ENCODE data around the gene PADI6. TPM values are rescaled to one million over a fixed set of nuclear protein-coding genes. Genes with fewer than 3 reads are reported as not detected.
A peak's percentile ranks its signal among the peaks of the same experiment; 100 is the strongest.

Gene PADI6
- total and polyA plus RNA-seq, 9 of the 15 experiments (the other 6 are each of a cell fraction or from before 2014, with no cell fraction given), result not detected

DNA sequence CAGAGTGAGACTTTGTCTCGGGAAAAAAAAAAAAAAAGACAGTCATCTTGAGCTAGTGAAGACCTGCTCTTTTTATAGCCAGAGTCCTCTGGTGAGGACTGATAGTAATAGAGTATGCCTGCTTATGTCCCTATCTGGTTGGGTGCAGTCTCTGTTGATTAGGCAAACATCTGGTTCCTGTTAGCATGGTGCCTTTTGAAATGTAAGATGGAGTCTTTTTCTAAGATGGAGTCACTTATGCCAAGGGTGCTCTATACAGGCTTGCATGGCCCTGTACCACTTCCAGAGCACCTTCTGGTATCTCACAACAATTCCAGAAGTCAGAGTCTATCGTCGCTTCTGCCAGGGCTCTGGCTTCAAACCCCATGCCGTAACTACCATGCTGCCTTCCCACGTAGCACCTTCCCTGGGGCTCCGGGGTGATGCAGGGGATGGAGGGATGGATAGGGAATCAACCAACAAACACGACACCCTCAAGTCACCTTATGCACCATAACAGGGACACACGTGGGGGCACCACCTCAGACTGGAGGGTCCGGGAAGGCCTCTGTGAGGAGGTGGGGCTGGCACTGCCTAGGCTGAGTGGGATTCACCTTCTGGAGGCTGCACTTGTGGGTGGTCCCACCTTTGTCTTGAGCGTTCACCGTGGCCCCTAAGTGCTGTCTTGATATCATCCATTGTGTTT is 11.6 kb upstream of the PADI6 start (continued):
- TF ChIP-seq, protein P1, sequence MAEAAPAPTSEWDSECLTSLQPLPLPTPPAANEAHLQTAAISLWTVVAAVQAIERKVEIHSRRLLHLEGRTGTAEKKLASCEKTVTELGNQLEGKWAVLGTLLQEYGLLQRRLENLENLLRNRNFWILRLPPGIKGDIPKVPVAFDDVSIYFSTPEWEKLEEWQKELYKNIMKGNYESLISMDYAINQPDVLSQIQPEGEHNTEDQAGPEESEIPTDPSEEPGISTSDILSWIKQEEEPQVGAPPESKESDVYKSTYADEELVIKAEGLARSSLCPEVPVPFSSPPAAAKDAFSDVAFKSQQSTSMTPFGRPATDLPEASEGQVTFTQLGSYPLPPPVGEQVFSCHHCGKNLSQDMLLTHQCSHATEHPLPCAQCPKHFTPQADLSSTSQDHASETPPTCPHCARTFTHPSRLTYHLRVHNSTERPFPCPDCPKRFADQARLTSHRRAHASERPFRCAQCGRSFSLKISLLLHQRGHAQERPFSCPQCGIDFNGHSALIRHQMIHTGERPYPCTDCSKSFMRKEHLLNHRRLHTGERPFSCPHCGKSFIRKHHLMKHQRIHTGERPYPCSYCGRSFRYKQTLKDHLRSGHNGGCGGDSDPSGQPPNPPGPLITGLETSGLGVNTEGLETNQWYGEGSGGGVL (CRISPR knock-in tag; IDR thresholded peaks at IDR 0.05), result peak; percentile 97
- peak in 1 of 2 experiments; percentile 100; a peak in 2 of 4 replicates for TF ChIP-seq TEAD1 (CRISPR knock-in tag; IDR thresholded peaks at IDR 0.05)
- peak; percentile 64; the same call in 1 of the 2 replicates for TF ChIP-seq MTA1 (IDR thresholded peaks at IDR 0.05; ENCODE audit: borderline replicate concordance)
- TF ChIP-seq ZNF134 (CRISPR knock-in tag; conservative IDR thresholded peaks at IDR 0.05), result peak; percentile 94
- TF ChIP-seq CBFA2T3 (IDR thresholded peaks at IDR 0.05), result peak; percentile 97
- TF ChIP-seq SMARCA5 (IDR thresholded peaks at IDR 0.05), result no peak
- TF ChIP-seq SMAD2 (IDR thresholded peaks at IDR 0.05; ENCODE audit: low read depth, low read length), result no peak
- TF ChIP-seq MED1 (CRISPR knock-in tag; IDR thresholded peaks at IDR 0.05; ENCODE audit: borderline replicate concordance), result no peak
- no peak for TF ChIP-seq GABPB1 (CRISPR knock-in tag; IDR thresholded peaks at IDR 0.05)
- TF ChIP-seq ZNF212 (CRISPR knock-in tag; IDR thresholded peaks at IDR 0.05), result peak; percentile 97
- no peak for TF ChIP-seq RCOR1 (IDR thresholded peaks at IDR 0.05; ENCODE audit: borderline replicate concordance in 1 of 2, low read depth in 2 of 2, low read length in 2 of 2)
- TF ChIP-seq TCF15 (CRISPR knock-in tag; IDR thresholded peaks at IDR 0.05), result peak; percentile 99
- TF ChIP-seq XRCC5 (IDR thresholded peaks at IDR 0.05; ENCODE audit: low read depth, low read length), result no peak
- no peak for TF ChIP-seq ARID3A (IDR thresholded peaks at IDR 0.05; ENCODE audit: borderline replicate concordance, low read depth, low read length)
- TF ChIP-seq, protein P2, sequence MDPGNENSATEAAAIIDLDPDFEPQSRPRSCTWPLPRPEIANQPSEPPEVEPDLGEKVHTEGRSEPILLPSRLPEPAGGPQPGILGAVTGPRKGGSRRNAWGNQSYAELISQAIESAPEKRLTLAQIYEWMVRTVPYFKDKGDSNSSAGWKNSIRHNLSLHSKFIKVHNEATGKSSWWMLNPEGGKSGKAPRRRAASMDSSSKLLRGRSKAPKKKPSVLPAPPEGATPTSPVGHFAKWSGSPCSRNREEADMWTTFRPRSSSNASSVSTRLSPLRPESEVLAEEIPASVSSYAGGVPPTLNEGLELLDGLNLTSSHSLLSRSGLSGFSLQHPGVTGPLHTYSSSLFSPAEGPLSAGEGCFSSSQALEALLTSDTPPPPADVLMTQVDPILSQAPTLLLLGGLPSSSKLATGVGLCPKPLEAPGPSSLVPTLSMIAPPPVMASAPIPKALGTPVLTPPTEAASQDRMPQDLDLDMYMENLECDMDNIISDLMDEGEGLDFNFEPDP (CRISPR knock-in tag; IDR thresholded peaks at IDR 0.05), result peak; percentile 99
- no peak for TF ChIP-seq NR2C2 (CRISPR knock-in tag; IDR thresholded peaks at IDR 0.05)
- peak; percentile 74; the same call in 1 of the 2 replicates for TF ChIP-seq NR2C2 (tag; IDR thresholded peaks at IDR 0.05)
